22Rv1 (cell line): ENCODE measurements around the gene MARCKSL1.

ENCODE experiments used
- CTCF ChIP-seq: fragments of 450-650 bp; IDR thresholded peaks from 2 replicates; pipeline ENCODE4 v1.5.1; 2017; ENCODE audit warnings: mild to moderate bottlenecking
- ZFX ChIP-seq: fragments of 450-650 bp; IDR thresholded peaks from 2 replicates; pipeline ENCODE4 v1.6.1; 2017; ENCODE audit warnings: antibody characterized with exemption, borderline replicate concordance

- TF ChIP-seq CTCF (no peak), ZFX (no peak)
Observed at GRCh38 chr1:32364836-32365235, 28.8 kb upstream of the MARCKSL1 start.
